HEK293 (cell line): ENCODE data around the gene TRIM27.

Source experiments
- CTCF ChIA-PET: fragments of 350-600 bp; formaldehyde crosslinking; extraction: SDS; loops from one replicate; lab custom pipeline; 2021; ENCODE audit warnings: antibody characterized with exemption; lab: Yijun Ruan, JAX
- POLR2A ChIA-PET: fragments of 300-600 bp; formaldehyde crosslinking; extraction: SDS; loops from one replicate; lab custom pipeline; 2020; ENCODE audit warnings: antibody characterized with exemption, inconsistent platforms; lab: Yijun Ruan, JAX
- H3K27ac ChIP-seq: fragments of 200-500 bp; sonication (Bioruptor generic); 2 replicates; pipeline ENCODE4 v1.5.1; 2014; ENCODE audit warnings: low read depth, low read length, control low read depth, inconsistent platforms; ENCODE audit errors: extremely low read depth
- H3K36me3 ChIP-seq, 2 experiments: fragments of 200-500 bp in 1 of 2; sonication (Bioruptor generic) in 1 of 2; 1 replicate in 1 of 2; 2 replicates in 1 of 2; pipeline ENCODE4 v1.5.1; 2014 to 2017; ENCODE audit warnings: inconsistent platforms in 2 of 2, low read length in 2 of 2; ENCODE audit not compliant: control insufficient read depth in 2 of 2, insufficient read depth in 1 of 2
- H3K4me1 ChIP-seq: fragments of 200-500 bp; sonication (Bioruptor generic); 2 replicates; pipeline ENCODE4 v1.5.1; 2014; ENCODE audit warnings: mild to moderate bottlenecking, low read length, inconsistent platforms; ENCODE audit not compliant: control insufficient read depth, insufficient read depth
- H3K4me3 ChIP-seq: 2 replicates; pipeline ENCODE4 v1.5.1; 2011; ENCODE audit warnings: low read depth, mild to moderate bottlenecking, control low read depth, low read length, moderate library complexity
- H3K9me3 ChIP-seq: fragments of 200-500 bp; sonication (Bioruptor generic); 2 replicates; pipeline ENCODE4 v1.5.1; 2014; ENCODE audit warnings: low read depth, low read length, inconsistent platforms; ENCODE audit not compliant: control insufficient read depth, insufficient read depth
- FEZF1 ChIP-seq: fragments of 450-650 bp; formaldehyde crosslinking; IDR thresholded peaks from 2 replicates; pipeline ENCODE4 v1.5.1; 2016; ENCODE audit warnings: missing biosample characterization, missing genetic modification characterization
- GFI1B ChIP-seq: fragments of 450-650 bp; formaldehyde crosslinking; IDR thresholded peaks from 2 replicates; pipeline ENCODE4 v1.5.1; 2016; ENCODE audit warnings: missing biosample characterization, missing genetic modification characterization
- IKZF3 ChIP-seq: fragments of 450-650 bp; IDR thresholded peaks from 2 replicates; pipeline ENCODE4 v1.5.0; 2018; ENCODE audit warnings: missing biosample characterization, mild to moderate bottlenecking, missing genetic modification characterization, moderate library complexity
- KLF16 ChIP-seq: fragments of 450-650 bp; formaldehyde crosslinking; IDR thresholded peaks from 2 replicates; pipeline ENCODE4 v1.5.1; 2017; ENCODE audit warnings: missing biosample characterization, missing genetic modification characterization
- REPIN1 ChIP-seq: fragments of 450-650 bp; formaldehyde crosslinking; IDR thresholded peaks from 2 replicates; pipeline ENCODE4 v1.5.1; 2017; ENCODE audit warnings: missing biosample characterization, missing genetic modification characterization, low read depth
- TCF7L2 ChIP-seq: IDR thresholded peaks from 2 replicates; pipeline ENCODE4 v1.6.1; 2011; ENCODE audit warnings: low read depth, mild to moderate bottlenecking, inconsistent platforms, low read length, moderate library complexity, borderline replicate concordance
- TRIM28 ChIP-seq: IDR thresholded peaks from 2 replicates; pipeline ENCODE4 v1.6.1; 2011; ENCODE audit warnings: low read length, control low read depth, borderline replicate concordance
- ZFP37 ChIP-seq: fragments of 450-650 bp; formaldehyde crosslinking; IDR thresholded peaks from 2 replicates; pipeline ENCODE4 v1.5.1; 2016; ENCODE audit warnings: missing biosample characterization, missing genetic modification characterization
- ZIC2 ChIP-seq: fragments of 450-650 bp; formaldehyde crosslinking; IDR thresholded peaks from 2 replicates; pipeline ENCODE4 v1.5.1; 2016; ENCODE audit warnings: missing biosample characterization, missing genetic modification characterization
- ZNF114 ChIP-seq: fragments of 450-650 bp; formaldehyde crosslinking; IDR thresholded peaks from 2 replicates; pipeline ENCODE4 v1.5.0; 2017; ENCODE audit warnings: missing biosample characterization, missing genetic modification characterization
- ZNF133 ChIP-seq: fragments of 450-650 bp; formaldehyde crosslinking; IDR thresholded peaks from 2 replicates; pipeline ENCODE4 v1.5.1; 2016; ENCODE audit warnings: missing biosample characterization, missing genetic modification characterization
- ZNF175 ChIP-seq: fragments of 450-650 bp; formaldehyde crosslinking; IDR thresholded peaks from 2 replicates; pipeline ENCODE4 v1.5.1; 2016; ENCODE audit warnings: missing biosample characterization, missing genetic modification characterization
- ZNF19 ChIP-seq: fragments of 450-650 bp; formaldehyde crosslinking; IDR thresholded peaks from 2 replicates; pipeline ENCODE4; 2016; ENCODE audit warnings: missing biosample characterization, missing genetic modification characterization, low read depth
- ZNF274 ChIP-seq, 2 experiments: fragments of 200-500 bp in 1 of 2; fragments of 450-650 bp in 1 of 2; sonication (Bioruptor generic) in 1 of 2; formaldehyde crosslinking in 1 of 2; IDR thresholded peaks; 2 replicates each; pipeline versions ENCODE4 v1.5.1 to v1.6.1; 2014 to 2016; ENCODE audit warnings: borderline replicate concordance in 1 of 2, inconsistent platforms in 1 of 2, low read length in 1 of 2, missing biosample characterization in 1 of 2, missing genetic modification characterization in 1 of 2
- ZNF350 ChIP-seq: fragments of 450-650 bp; formaldehyde crosslinking; IDR thresholded peaks from 2 replicates; pipeline ENCODE4 v1.5.0; 2017; ENCODE audit warnings: missing biosample characterization, mild to moderate bottlenecking, missing genetic modification characterization
- ZNF354C ChIP-seq: fragments of 450-650 bp; formaldehyde crosslinking; IDR thresholded peaks from 2 replicates; pipeline ENCODE4 v1.5.1; 2016; ENCODE audit warnings: missing biosample characterization, missing genetic modification characterization, low read depth, borderline replicate concordance
- ZNF404 ChIP-seq: fragments of 450-650 bp; formaldehyde crosslinking; IDR thresholded peaks from 2 replicates; pipeline ENCODE4 v1.5.1; 2017; ENCODE audit warnings: missing biosample characterization, missing genetic modification characterization
- ZNF416 ChIP-seq: fragments of 450-650 bp; formaldehyde crosslinking; IDR thresholded peaks from 2 replicates; pipeline ENCODE4 v1.5.1; 2016; ENCODE audit warnings: missing biosample characterization, missing genetic modification characterization
- ZNF433 ChIP-seq: fragments of 450-650 bp; formaldehyde crosslinking; IDR thresholded peaks from 2 replicates; pipeline ENCODE4 v1.5.1; 2016; ENCODE audit warnings: missing biosample characterization, missing genetic modification characterization, low read depth
- ZNF555 ChIP-seq: fragments of 450-650 bp; formaldehyde crosslinking; conservative IDR thresholded peaks from 2 replicates; pipeline ENCODE4 v1.5.1; 2017; ENCODE audit warnings: missing biosample characterization, mild to moderate bottlenecking, missing genetic modification characterization, inconsistent platforms
- ZNF629 ChIP-seq: fragments of 450-650 bp; formaldehyde crosslinking; IDR thresholded peaks from 2 replicates; pipeline ENCODE4 v1.5.1; 2017; ENCODE audit warnings: missing biosample characterization, missing genetic modification characterization
- ZNF660 ChIP-seq: fragments of 450-650 bp; IDR thresholded peaks from 2 replicates; pipeline ENCODE4 v1.5.1; 2018; ENCODE audit warnings: missing biosample characterization, mild to moderate bottlenecking, missing genetic modification characterization
- ZNF747 ChIP-seq: fragments of 450-650 bp; formaldehyde crosslinking; IDR thresholded peaks from 2 replicates; pipeline ENCODE4 v1.5.1; 2016; ENCODE audit warnings: missing biosample characterization, missing genetic modification characterization
- TF ChIP-seq, protein P1 (sequence below): fragments of 450-650 bp; formaldehyde crosslinking; IDR thresholded peaks from 2 replicates; pipeline ENCODE4 v1.5.0; 2017; ENCODE audit warnings: missing biosample characterization, missing genetic modification characterization, borderline replicate concordance
- TF ChIP-seq, protein P2 (sequence below): fragments of 450-650 bp; formaldehyde crosslinking; IDR thresholded peaks from 2 replicates; pipeline ENCODE4 v1.5.1; 2016; ENCODE audit warnings: missing biosample characterization, missing genetic modification characterization
- TF ChIP-seq, protein P3 (sequence below): fragments of 450-650 bp; formaldehyde crosslinking; IDR thresholded peaks from 2 replicates; pipeline ENCODE4 v1.5.1; 2016; ENCODE audit warnings: missing biosample characterization, missing genetic modification characterization
- TF ChIP-seq, protein P4 (sequence below): fragments of 450-650 bp; formaldehyde crosslinking; conservative IDR thresholded peaks from 2 replicates; pipeline ENCODE4 v1.5.1; 2016; ENCODE audit warnings: low read depth, missing biosample characterization, missing genetic modification characterization

TRIM27 gene

DNA sequence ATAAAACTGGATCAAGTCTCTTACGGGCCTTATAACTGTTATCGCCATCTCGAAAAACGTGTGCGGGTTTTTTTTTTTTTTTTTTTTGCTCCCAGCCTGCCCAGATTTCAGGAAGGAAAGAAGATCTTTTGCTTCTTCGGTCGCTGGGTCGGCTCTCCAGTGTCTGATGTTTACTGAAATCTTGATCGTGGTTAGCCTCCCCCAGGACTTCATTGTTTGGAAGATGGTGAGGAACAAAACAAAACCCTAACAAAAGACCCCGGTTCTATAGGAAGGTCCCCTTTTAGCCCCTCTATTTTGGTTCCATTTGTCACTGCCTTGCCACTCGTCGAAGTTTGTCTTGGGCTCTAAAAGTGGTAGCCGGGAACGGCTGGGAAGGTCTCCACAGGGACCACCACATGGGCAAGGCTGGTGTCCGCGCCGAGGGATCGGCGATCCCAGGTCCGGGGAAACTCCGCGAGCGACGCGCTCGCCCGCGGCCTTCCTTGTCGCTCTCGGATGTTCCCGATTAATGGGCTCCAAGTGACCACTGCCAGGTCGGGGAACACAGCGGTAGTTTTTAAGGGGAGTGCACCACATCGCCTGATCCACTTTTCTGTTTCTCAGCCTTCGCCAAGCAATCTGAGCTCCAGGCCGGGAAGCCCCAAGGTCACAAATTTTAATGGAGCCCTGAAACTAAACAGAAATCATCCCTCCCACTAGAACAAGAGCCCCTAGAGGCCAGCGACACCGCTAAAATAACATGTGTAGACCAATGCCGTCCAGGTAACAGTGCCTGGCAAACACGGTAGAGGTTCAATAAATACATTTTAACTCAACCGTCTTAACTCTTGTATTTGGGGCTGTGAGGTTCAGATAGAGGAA is 27.0 kb downstream of the TRIM27 start (continued):
- TF ChIP-seq ZFP37 (no peak; the same call in 1 of the 2 replicates), ZNF350 (tag by site-specific recombination) (no peak), FEZF1 (tag by site-specific recombination) (0 out of 2 replicates have a peak, but pooled peaks have one; percentile 2), ZNF555 (tag by site-specific recombination) (no peak), TCF7L2 (no peak), TRIM28 (no peak), ZNF660 (tag by site-specific recombination) (peak; percentile 47; the same call in 1 of the 2 replicates), ZNF114 (tag by site-specific recombination) (no peak), IKZF3 (tag by site-specific recombination) (peak; percentile 89), ZNF747 (tag by site-specific recombination) (no peak), ZNF629 (tag by site-specific recombination) (no peak), ZNF274 (IDR thresholded peaks at IDR 0.05; ENCODE audit: low read length) (no peak), ZNF274 (tag by site-specific recombination; IDR thresholded peaks at IDR 0.05; ENCODE audit: borderline replicate concordance) (no peak), ZNF175 (tag by site-specific recombination) (no peak), ZNF416 (no peak), KLF16 (no peak), GFI1B (no peak)
- TF ChIP-seq, protein P1, sequence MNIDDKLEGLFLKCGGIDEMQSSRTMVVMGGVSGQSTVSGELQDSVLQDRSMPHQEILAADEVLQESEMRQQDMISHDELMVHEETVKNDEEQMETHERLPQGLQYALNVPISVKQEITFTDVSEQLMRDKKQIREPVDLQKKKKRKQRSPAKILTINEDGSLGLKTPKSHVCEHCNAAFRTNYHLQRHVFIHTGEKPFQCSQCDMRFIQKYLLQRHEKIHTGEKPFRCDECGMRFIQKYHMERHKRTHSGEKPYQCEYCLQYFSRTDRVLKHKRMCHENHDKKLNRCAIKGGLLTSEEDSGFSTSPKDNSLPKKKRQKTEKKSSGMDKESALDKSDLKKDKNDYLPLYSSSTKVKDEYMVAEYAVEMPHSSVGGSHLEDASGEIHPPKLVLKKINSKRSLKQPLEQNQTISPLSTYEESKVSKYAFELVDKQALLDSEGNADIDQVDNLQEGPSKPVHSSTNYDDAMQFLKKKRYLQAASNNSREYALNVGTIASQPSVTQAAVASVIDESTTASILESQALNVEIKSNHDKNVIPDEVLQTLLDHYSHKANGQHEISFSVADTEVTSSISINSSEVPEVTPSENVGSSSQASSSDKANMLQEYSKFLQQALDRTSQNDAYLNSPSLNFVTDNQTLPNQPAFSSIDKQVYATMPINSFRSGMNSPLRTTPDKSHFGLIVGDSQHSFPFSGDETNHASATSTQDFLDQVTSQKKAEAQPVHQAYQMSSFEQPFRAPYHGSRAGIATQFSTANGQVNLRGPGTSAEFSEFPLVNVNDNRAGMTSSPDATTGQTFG (tag by site-specific recombination) = no peak
- TF ChIP-seq, protein P2, sequence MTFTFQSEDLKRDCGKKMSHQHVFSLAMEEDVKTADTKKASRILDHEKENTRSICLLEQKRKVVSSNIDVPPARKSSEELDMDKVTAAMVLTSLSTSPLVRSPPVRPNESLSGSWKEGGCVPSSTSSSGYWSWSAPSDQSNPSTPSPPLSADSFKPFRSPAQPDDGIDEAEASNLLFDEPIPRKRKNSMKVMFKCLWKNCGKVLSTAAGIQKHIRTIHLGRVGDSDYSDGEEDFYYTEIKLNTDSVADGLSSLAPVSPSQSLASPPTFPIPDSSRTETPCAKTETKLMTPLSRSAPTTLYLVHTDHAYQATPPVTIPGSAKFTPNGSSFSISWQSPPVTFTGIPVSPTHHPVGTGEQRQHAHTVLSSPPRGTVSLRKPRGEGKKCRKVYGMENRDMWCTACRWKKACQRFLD (tag by site-specific recombination) = no peak
- TF ChIP-seq, protein P3, sequence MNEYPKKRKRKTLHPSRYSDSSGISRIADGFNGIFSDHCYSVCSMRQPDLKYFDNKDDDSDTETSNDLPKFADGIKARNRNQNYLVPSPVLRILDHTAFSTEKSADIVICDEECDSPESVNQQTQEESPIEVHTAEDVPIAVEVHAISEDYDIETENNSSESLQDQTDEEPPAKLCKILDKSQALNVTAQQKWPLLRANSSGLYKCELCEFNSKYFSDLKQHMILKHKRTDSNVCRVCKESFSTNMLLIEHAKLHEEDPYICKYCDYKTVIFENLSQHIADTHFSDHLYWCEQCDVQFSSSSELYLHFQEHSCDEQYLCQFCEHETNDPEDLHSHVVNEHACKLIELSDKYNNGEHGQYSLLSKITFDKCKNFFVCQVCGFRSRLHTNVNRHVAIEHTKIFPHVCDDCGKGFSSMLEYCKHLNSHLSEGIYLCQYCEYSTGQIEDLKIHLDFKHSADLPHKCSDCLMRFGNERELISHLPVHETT (tag by site-specific recombination) = no peak

DNA sequence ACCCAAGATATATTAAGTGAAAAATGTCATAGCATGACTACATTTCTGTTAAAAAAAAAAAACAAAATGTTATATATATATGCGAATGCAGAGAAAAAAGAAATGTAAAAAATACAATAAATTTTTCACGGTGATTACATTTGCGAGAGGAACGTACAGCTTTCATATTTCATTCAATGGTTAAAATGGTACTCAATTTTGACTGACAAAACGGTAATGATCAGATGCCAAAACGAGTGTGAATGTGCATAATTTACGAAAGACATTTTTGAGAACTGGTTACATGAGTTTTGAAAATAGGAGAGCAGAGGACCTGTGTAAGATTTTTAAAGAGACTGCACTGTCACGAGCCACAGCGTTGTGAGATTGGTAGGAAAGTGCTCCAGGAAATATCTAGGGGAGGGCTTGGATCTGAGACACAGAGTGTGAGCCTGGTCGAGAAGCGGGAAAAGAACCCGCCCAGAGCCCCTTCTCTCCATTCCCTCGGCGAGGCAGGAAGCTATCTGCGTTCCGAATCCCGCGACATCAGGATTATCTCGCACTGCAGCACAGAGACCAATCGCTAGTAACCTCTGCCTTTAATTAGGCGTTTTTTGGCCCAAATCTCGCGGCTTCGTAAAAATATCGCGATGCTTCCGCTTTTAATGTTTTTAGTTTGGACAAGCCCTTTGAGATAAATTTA is 28.5 kb downstream of the TRIM27 start:
- Histone ChIP-seq H3K36me3 (no peaks in the 10 kb centered on the region; a peak in 1 of 3 replicates), H3K4me1 (peaks cover 3% of the 10 kb centered on the region; the same call in 1 of the 2 replicates), H3K27ac (peak overlapping the region; percentile 79), H3K4me3 (peak overlapping the region; percentile 66), H3K9me3 (no peaks in the 10 kb centered on the region)
- POLR2A ChIA-PET = interaction anchor here (0.7 to 2.5 kb wide), 28 partner anchors 11 to 1748 kb away, joined by 3 to 27 read pairs (median 5); partner anchors contain the start of genes OR2J3 and TRIM27
- CTCF ChIA-PET = interaction anchor here (0.6 to 1.3 kb wide), 5 partner anchors 27 to 759 kb away, joined by 3 to 6 read pairs (median 4); no protein-coding TSS in a partner anchor
- TF ChIP-seq ZNF404 (tag by site-specific recombination) (no peak), ZNF19 (tag by site-specific recombination) (no peak), ZNF433 (tag by site-specific recombination) (no peak), ZNF354C (tag by site-specific recombination) (no peak), REPIN1 (no peak), ZIC2 (tag by site-specific recombination) (no peak), ZNF133 (tag by site-specific recombination) (no peak)
- TF ChIP-seq, protein P4, sequence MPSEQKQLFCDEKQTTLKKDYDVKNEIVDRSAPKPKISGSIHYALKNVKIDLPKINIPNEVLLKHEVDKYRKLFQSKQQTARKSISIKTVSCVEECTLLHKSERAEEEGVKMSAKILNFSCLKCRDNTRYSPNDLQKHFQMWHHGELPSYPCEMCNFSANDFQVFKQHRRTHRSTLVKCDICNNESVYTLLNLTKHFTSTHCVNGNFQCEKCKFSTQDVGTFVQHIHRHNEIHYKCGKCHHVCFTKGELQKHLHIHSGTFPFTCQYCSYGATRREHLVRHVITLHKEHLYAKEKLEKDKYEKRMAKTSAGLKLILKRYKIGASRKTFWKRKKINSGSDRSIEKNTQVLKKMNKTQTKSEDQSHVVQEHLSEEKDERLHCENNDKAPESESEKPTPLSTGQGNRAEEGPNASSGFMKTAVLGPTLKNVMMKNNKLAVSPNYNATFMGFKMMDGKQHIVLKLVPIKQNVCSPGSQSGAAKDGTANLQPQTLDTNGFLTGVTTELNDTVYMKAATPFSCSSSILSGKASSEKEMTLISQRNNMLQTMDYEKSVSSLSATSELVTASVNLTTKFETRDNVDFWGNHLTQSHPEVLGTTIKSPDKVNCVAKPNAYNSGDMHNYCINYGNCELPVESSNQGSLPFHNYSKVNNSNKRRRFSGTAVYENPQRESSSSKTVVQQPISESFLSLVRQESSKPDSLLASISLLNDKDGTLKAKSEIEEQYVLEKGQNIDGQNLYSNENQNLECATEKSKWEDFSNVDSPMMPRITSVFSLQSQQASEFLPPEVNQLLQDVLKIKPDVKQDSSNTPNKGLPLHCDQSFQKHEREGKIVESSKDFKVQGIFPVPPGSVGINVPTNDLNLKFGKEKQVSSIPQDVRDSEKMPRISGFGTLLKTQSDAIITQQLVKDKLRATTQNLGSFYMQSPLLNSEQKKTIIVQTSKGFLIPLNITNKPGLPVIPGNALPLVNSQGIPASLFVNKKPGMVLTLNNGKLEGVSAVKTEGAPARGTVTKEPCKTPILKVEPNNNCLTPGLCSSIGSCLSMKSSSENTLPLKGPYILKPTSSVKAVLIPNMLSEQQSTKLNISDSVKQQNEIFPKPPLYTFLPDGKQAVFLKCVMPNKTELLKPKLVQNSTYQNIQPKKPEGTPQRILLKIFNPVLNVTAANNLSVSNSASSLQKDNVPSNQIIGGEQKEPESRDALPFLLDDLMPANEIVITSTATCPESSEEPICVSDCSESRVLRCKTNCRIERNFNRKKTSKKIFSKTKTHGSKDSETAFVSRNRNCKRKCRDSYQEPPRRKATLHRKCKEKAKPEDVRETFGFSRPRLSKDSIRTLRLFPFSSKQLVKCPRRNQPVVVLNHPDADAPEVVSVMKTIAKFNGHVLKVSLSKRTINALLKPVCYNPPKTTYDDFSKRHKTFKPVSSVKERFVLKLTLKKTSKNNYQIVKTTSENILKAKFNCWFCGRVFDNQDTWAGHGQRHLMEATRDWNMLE (tag by site-specific recombination) = peak; percentile 57
